H1 (cell line): Measurements from ENCODE around the gene RIPPLY2. TPM values are rescaled to one million over a fixed set of nuclear protein-coding genes. Genes with fewer than 3 reads are reported as not detected.

Experiments
- CTCF ChIA-PET: fragments of 300-600 bp; sonication (Branson Sonifier 250); formaldehyde crosslinking; loops from one replicate; lab custom pipeline; 2021; ENCODE audit not compliant: partially characterized antibody; lab: Charles Lee
- POLR2A ChIA-PET: fragments of 300-600 bp; sonication (Branson Sonifier 250); formaldehyde crosslinking; loops from one replicate; lab custom pipeline; 2021; ENCODE audit warnings: inconsistent platforms; ENCODE audit not compliant: partially characterized antibody; lab: Charles Lee
- DNase-seq, 2 experiments: peaks; one replicate each; pipeline versions ENCODE4 v3.0.0 to v3.0.0-alpha.2; 2010 to 2022; ENCODE audit warnings: low spot score in 2 of 2, low read depth in 1 of 2, mixed read lengths in 1 of 2
- FAIRE-seq: peaks from 2 replicates; lab custom pipeline; 2011; peaks lifted over from hg19 to GRCh38; lab: Jason Lieb, UNC
- H2AFZ ChIP-seq: 2 replicates; pipeline ENCODE4 v1.8.1; 2012; ENCODE audit warnings: low read length, inconsistent platforms
- H2AK5ac ChIP-seq: 2 replicates; pipeline ENCODE4 v1.6.1; 2013; ENCODE audit warnings: low read depth, low read length
- H2BK120ac ChIP-seq: replicated peaks from 2 replicates; pipeline ENCODE3; 2013; ENCODE audit warnings: low read depth, low read length, inconsistent platforms
- H2BK12ac ChIP-seq: 2 replicates; pipeline ENCODE4 v1.6.1; 2013; ENCODE audit warnings: low read depth, low read length
- H2BK15ac ChIP-seq: 2 replicates; pipeline ENCODE4 v1.6.1; 2013; ENCODE audit warnings: low read length
- H2BK20ac ChIP-seq: 2 replicates; pipeline ENCODE4 v1.6.1; 2013; ENCODE audit warnings: low read length
- H2BK5ac ChIP-seq: 2 replicates; pipeline ENCODE4 v1.6.1; 2013; ENCODE audit warnings: low read depth, low read length
- H3K14ac ChIP-seq: 2 replicates; pipeline ENCODE4 v1.6.1; 2013; ENCODE audit warnings: inconsistent platforms; ENCODE audit not compliant: insufficient read length
- H3K18ac ChIP-seq: 2 replicates; pipeline ENCODE4 v1.6.1; 2013; ENCODE audit warnings: low read length; ENCODE audit errors: extremely low read depth
- H3K23ac ChIP-seq: 2 replicates; pipeline ENCODE4 v1.6.1; 2013; ENCODE audit warnings: inconsistent platforms; ENCODE audit not compliant: insufficient read length
- H3K23me2 ChIP-seq: 2 replicates; pipeline ENCODE4 v1.6.1; 2013; ENCODE audit warnings: low read depth, low read length
- H3K27ac ChIP-seq: 2 replicates; pipeline ENCODE4 v1.6.1; 2011; ENCODE audit warnings: low read depth, low read length, inconsistent platforms
- H3K27me3 ChIP-seq, 4 experiments: replicated peaks in 1 of 4; 1 replicate in 1 of 4; 2 replicates in 3 of 4; pipeline versions ENCODE4 v1.6.1 to v1.8.1; 2011 to 2013; ENCODE audit warnings: low read length in 3 of 4, mild to moderate bottlenecking in 3 of 4, inconsistent platforms in 2 of 4, mixed read lengths in 2 of 4, moderate library complexity in 1 of 4; ENCODE audit not compliant: control insufficient read depth in 3 of 4, insufficient read depth in 3 of 4; ENCODE audit errors: extremely low read depth in 1 of 4
- H3K36me3 ChIP-seq, 4 experiments: 2 replicates each; pipeline versions ENCODE4 v1.6.1 to v1.8.1; 2011 to 2013; ENCODE audit warnings: mild to moderate bottlenecking in 4 of 4, low read length in 3 of 4, moderate library complexity in 2 of 4, control low read depth in 1 of 4, inconsistent platforms in 1 of 4; ENCODE audit not compliant: insufficient read depth in 4 of 4, control insufficient read depth in 2 of 4
- H3K4ac ChIP-seq: replicated peaks from 2 replicates; pipeline ENCODE3; 2013; ENCODE audit warnings: low read length, low read depth, mixed read lengths, inconsistent platforms; ENCODE audit not compliant: insufficient read length
- H3K4me1 ChIP-seq, 4 experiments: replicated peaks in 1 of 4; 1 replicate in 1 of 4; 2 replicates in 3 of 4; pipeline versions ENCODE4 v1.6.1 to v1.8.1; 2011 to 2013; ENCODE audit warnings: low read length in 3 of 4, inconsistent platforms in 2 of 4, mixed read lengths in 1 of 4; ENCODE audit not compliant: insufficient read depth in 4 of 4, control insufficient read depth in 3 of 4
- H3K4me2 ChIP-seq, 2 experiments: 2 replicates each; pipeline versions ENCODE4 v1.6.1 to v1.8.1; 2011 to 2013; ENCODE audit warnings: low read depth in 2 of 2, low read length in 2 of 2, control low read depth in 1 of 2, inconsistent platforms in 1 of 2, mild to moderate bottlenecking in 1 of 2; ENCODE audit not compliant: insufficient read depth in 1 of 2
- H3K4me3 ChIP-seq, 4 experiments: fragments of 200-600, 300-600 bp in 1 of 4; sonication (generic), shearing (Covaris generic), sonication (Bioruptor Twin) in 1 of 4; 2 replicates each; pipeline versions ENCODE4 v1.5.1 to v1.8.1; 2011 to 2016; ENCODE audit warnings: low read length in 4 of 4, low read depth in 3 of 4, control low read depth in 2 of 4, inconsistent platforms in 2 of 4, mild to moderate bottlenecking in 2 of 4, mixed read lengths in 1 of 4, moderate library complexity in 1 of 4; ENCODE audit not compliant: insufficient read depth in 2 of 4; ENCODE audit errors: extremely low read depth in 1 of 4
- H3K56ac ChIP-seq: replicated peaks from 2 replicates; pipeline ENCODE3; 2013; ENCODE audit warnings: low read depth, mild to moderate bottlenecking, mixed read lengths, low read length, inconsistent platforms; ENCODE audit not compliant: insufficient read length
- H3K79me1 ChIP-seq: 2 replicates; pipeline ENCODE4 v1.6.1; 2013; ENCODE audit warnings: low read depth, low read length, control low read depth
- H3K79me2 ChIP-seq, 2 experiments: 2 replicates each; pipeline versions ENCODE4 v1.6.1 to v1.8.1; 2012 to 2013; ENCODE audit warnings: low read length in 2 of 2, mild to moderate bottlenecking in 2 of 2, inconsistent platforms in 1 of 2; ENCODE audit not compliant: insufficient read depth in 2 of 2, control insufficient read depth in 1 of 2
- H3K9ac ChIP-seq, 4 experiments: replicated peaks in 1 of 4; 1 replicate in 1 of 4; 2 replicates in 3 of 4; pipeline versions ENCODE4 v1.6.1 to v1.8.1; 2011 to 2013; ENCODE audit warnings: low read depth in 3 of 4, low read length in 3 of 4, control low read depth in 2 of 4, mild to moderate bottlenecking in 2 of 4, moderate library complexity in 2 of 4, inconsistent platforms in 1 of 4; ENCODE audit errors: extremely low read depth in 1 of 4
- H3K9me3 ChIP-seq, 2 experiments: 2 replicates each; pipeline versions ENCODE4 v1.6.1 to v1.8.1; 2012 to 2013; ENCODE audit warnings: mild to moderate bottlenecking in 2 of 2, moderate library complexity in 2 of 2, control low read depth in 1 of 2, inconsistent platforms in 1 of 2, low read depth in 1 of 2, low read length in 1 of 2, mixed read lengths in 1 of 2; ENCODE audit not compliant: insufficient read depth in 2 of 2
- H4K20me1 ChIP-seq, 2 experiments: replicated peaks in 1 of 2; 2 replicates each; pipeline versions ENCODE3 to v1.8.1; 2011 to 2013; ENCODE audit warnings: inconsistent platforms in 2 of 2, low read length in 2 of 2, mild to moderate bottlenecking in 1 of 2; ENCODE audit not compliant: insufficient read depth in 2 of 2, control insufficient read depth in 1 of 2
- H4K5ac ChIP-seq: 2 replicates; pipeline ENCODE4 v1.6.1; 2013; ENCODE audit warnings: low read length, low read depth, mixed read lengths, inconsistent platforms; ENCODE audit not compliant: insufficient read length
- H4K8ac ChIP-seq: 2 replicates; pipeline ENCODE4 v1.8.0; 2013; ENCODE audit warnings: mild to moderate bottlenecking, moderate library complexity, low read length, inconsistent platforms; ENCODE audit not compliant: insufficient read depth; ENCODE audit errors: extremely low read depth
- H4K91ac ChIP-seq: replicated peaks from 2 replicates; pipeline ENCODE3; 2013; ENCODE audit warnings: low read length, mixed read lengths, inconsistent platforms; ENCODE audit not compliant: insufficient read length
- BACH1 ChIP-seq: IDR thresholded peaks from 2 replicates; pipeline ENCODE4 v1.6.1; 2012; ENCODE audit warnings: low read length, improper control_type of control experiment
- MAFK ChIP-seq: IDR thresholded peaks from 2 replicates; pipeline ENCODE4 v1.6.1; 2012; ENCODE audit warnings: low read depth, mild to moderate bottlenecking, improper control_type of control experiment, low read length
- RXRA ChIP-seq: IDR thresholded peaks from 2 replicates; pipeline ENCODE4 v1.6.1; 2011; ENCODE audit warnings: low read depth, mild to moderate bottlenecking, low read length, moderate library complexity; ENCODE audit not compliant: insufficient read depth
- SIX5 ChIP-seq: IDR thresholded peaks from 2 replicates; pipeline ENCODE4 v1.6.1; 2011; ENCODE audit warnings: mild to moderate bottlenecking, low read depth, low read length
- SP4 ChIP-seq: IDR thresholded peaks from 2 replicates; pipeline ENCODE4 v1.6.1; 2012; ENCODE audit warnings: low read length, inconsistent platforms
- YY1 ChIP-seq: IDR thresholded peaks from 2 replicates; pipeline ENCODE4 v1.6.1; 2011; ENCODE audit warnings: low read depth, mild to moderate bottlenecking, low read length
- WGBS, 2 experiments: shearing (Covaris generic) in 1 of 2; methylation state at CpG; one replicate each; pipeline versions ENCODE4 v1.1.6 to v1.1.7; 2013 to 2015; ENCODE audit warnings: low lambda C conversion rate in 2 of 2, mixed read lengths in 2 of 2, inconsistent platforms in 1 of 2, low coverage in 1 of 2, missing lambda C conversion rate in 1 of 2; ENCODE audit not compliant: insufficient replicate concordance in 2 of 2, insufficient coverage in 1 of 2, insufficient read length in 1 of 2; ENCODE audit errors: extremely low coverage in 1 of 2, missing lambda C conversion rate in 1 of 2; 5-methylcytosine and 5-hydroxymethylcytosine counted together
- polyA plus RNA-seq, 7 experiments: library from polyadenylated mRNA; depleted of rRNA in 3 of 7; stranded (reverse) in 5 of 7; unstranded in 2 of 7; fragments of >200 nt in 5 of 7; fragments of 200-250 nt in 2 of 7; gene quantifications; 1 replicate in 5 of 7; 2 replicates in 1 of 7; 4 replicates in 1 of 7; pipeline versions ENCODE4 v1.2.1 to v1.2.3, GENCODE V29; 2011 to 2013; ENCODE audit warnings: missing spikeins in 2 of 7, mixed read lengths in 2 of 7
- total RNA-seq: library from RNA; stranded (reverse); fragmentation: NEBNext Ultra II Directional; extraction: Animal tissue kit (Norgen Biotek cat#: 25700); gene quantifications from 2 replicates; pipeline ENCODE4 v1.2.1, GENCODE V29; 2021

The RIPPLY2 gene
- total and polyA plus RNA-seq, 2 of the 8 experiments (the other 6 are each of a cell fraction or from before 2014, with no cell fraction given), result 0.74 to 1.5 TPM

- Histone ChIP-seq H3K4ac (no peak overlapping the region), H2AFZ (peak overlapping the region; percentile 99), H2AK5ac (no peak overlapping the region), H3K27me3 (peaks cover 1 to 32% (median 21%) of the 10 kb centered on the region in 4 experiments), H3K36me3 (no peaks in the 10 kb centered on the region), H3K4me1 (peaks cover 0 to 4% (median 0%) of the 10 kb centered on the region in 4 experiments; a peak in 3 of 7 replicates), H3K56ac (no peak overlapping the region), H4K8ac (peak overlapping the region; percentile 91; the same call in 1 of the 2 replicates), H3K27ac (no peak overlapping the region), H2BK5ac (no peak overlapping the region), H3K4me3 (peak overlapping the region; percentile 39 to 73 (median 68)), H2BK15ac (no peak overlapping the region), H3K79me2 (no peaks in the 10 kb centered on the region), H3K18ac (0 out of 2 replicates have a peak overlapping the region, but pooled peaks have one; percentile 65), H2BK12ac (0 out of 2 replicates have a peak overlapping the region, but pooled peaks have one; percentile 33), H3K9me3 (no peaks in the 10 kb centered on the region), H4K20me1 (peaks cover 0 to 1% of the 10 kb centered on the region in 2 experiments), H3K23ac (no peak overlapping the region), H3K23me2 (peaks cover 14% of the 10 kb centered on the region), H3K9ac (peak overlapping the region in 3 of 4 experiments; percentile 15 to 53 (median 16); a peak in 4 of 7 replicates), H3K14ac (no peak overlapping the region), H2BK120ac (no peak overlapping the region), H2BK20ac (no peak overlapping the region), H3K79me1 (no peaks in the 10 kb centered on the region), H3K4me2 (peak overlapping the region; percentile 86 to 95), H4K5ac (no peak overlapping the region), H4K91ac (no peak overlapping the region)
- 27% methylated on average over 16 of the region's 16 CpGs; no CpG with 5 or more reads in 1 of the 2 experiments for WGBS, 2 experiments
- CTCF ChIA-PET, result interaction anchor here (1.0 to 3.2 kb wide), 4 partner anchors 12 to 237 kb away, joined by 3 to 10 read pairs (median 4); no protein-coding TSS in a partner anchor
- no peak for DNase-seq
- FAIRE-seq, result no peak
- POLR2A ChIA-PET, result interaction anchor here (0.7 to 1.7 kb wide), 3 partner anchors 31 to 215 kb away, joined by 3 to 4 read pairs (median 3); partner anchors contain the start of gene SNAP91
- no peak for TF ChIP-seq SP4
- TF ChIP-seq RXRA, result no peak
- TF ChIP-seq MAFK, result no peak
- no peak for TF ChIP-seq YY1
- TF ChIP-seq SIX5, result no peak
- TF ChIP-seq BACH1, result no peak
Observed at GRCh38 chr6:83852528-83853177, 507 bp upstream of the RIPPLY2 start.
